DOHH2 (cell line): ENCODE results near the gene PTPRN2.

Experiments used
- H3F3A ChIP-seq: fragments of 200-600 bp; sonication (generic), shearing (Covaris generic); 2 replicates; pipeline ENCODE4 v1.6.0; 2016; ENCODE audit warnings: antibody characterized with exemption, mild to moderate bottlenecking; ENCODE audit not compliant: control insufficient read depth, insufficient read depth
- H3K27ac ChIP-seq: fragments of 200-600 bp; sonication (generic); 2 replicates; pipeline ENCODE4 v1.5.1; 2014; ENCODE audit warnings: low read depth, mild to moderate bottlenecking, low read length, moderate library complexity
- H3K27me3 ChIP-seq: fragments of 200-600 bp; sonication (generic); 2 replicates; pipeline ENCODE4 v1.6.1; 2014; ENCODE audit warnings: mild to moderate bottlenecking, low read length, mixed read lengths; ENCODE audit not compliant: control insufficient read depth
- H3K36me3 ChIP-seq: fragments of 200-600 bp; sonication (generic); 2 replicates; pipeline ENCODE4 v1.6.1; 2014; ENCODE audit warnings: mild to moderate bottlenecking, low read length, moderate library complexity, mixed read lengths; ENCODE audit not compliant: control insufficient read depth
- H3K4me1 ChIP-seq: fragments of 200-600 bp; sonication (generic); 2 replicates; pipeline ENCODE4 v1.6.1; 2014; ENCODE audit warnings: mild to moderate bottlenecking, low read length, mixed read lengths; ENCODE audit not compliant: control insufficient read depth
- H3K4me2 ChIP-seq: fragments of 200-600 bp; sonication (generic); 2 replicates; pipeline ENCODE4 v1.6.0; 2014; ENCODE audit warnings: mild to moderate bottlenecking, low read length, moderate library complexity
- H3K4me3 ChIP-seq: fragments of 200-600 bp; sonication (generic); 2 replicates; pipeline ENCODE4 v1.5.1; 2014; ENCODE audit warnings: mild to moderate bottlenecking, low read length, mixed read lengths
- H3K79me2 ChIP-seq: fragments of 200-600 bp; sonication (generic); 2 replicates; pipeline ENCODE4 v1.6.1; 2014; ENCODE audit warnings: mild to moderate bottlenecking, low read length, mixed read lengths; ENCODE audit not compliant: control insufficient read depth
- H3K9me2 ChIP-seq: fragments of 200-600 bp; sonication (generic); replicated peaks from 2 replicates; pipeline ENCODE4 v1.6.1; 2014; ENCODE audit warnings: mild to moderate bottlenecking, low read length, mixed read lengths; ENCODE audit not compliant: control insufficient read depth
- H3K9me3 ChIP-seq: fragments of 200-600 bp; sonication (generic); 2 replicates; pipeline ENCODE4 v1.6.1; 2014; ENCODE audit warnings: antibody characterized with exemption, low read length, mixed read lengths; ENCODE audit not compliant: control insufficient read depth, insufficient read depth
- H4K20me1 ChIP-seq: fragments of 200-600 bp; sonication (generic); 2 replicates; pipeline ENCODE4 v1.6.0; 2014; ENCODE audit warnings: low read depth, mild to moderate bottlenecking, antibody characterized with exemption, low read length, moderate library complexity; ENCODE audit not compliant: control insufficient read depth, insufficient read depth
- CTCF ChIP-seq: fragments of 200-600 bp; sonication (generic); IDR thresholded peaks from one replicate; pipeline ENCODE4 v1.5.1; 2014; ENCODE audit warnings: antibody characterized with exemption, mild to moderate bottlenecking, low read depth, low read length; ENCODE audit not compliant: poor library complexity, severe bottlenecking
- EZH2phosphoT487 ChIP-seq: fragments of 200-600 bp; sonication (generic); IDR thresholded peaks from 2 replicates; pipeline ENCODE4 v1.6.1; 2017; ENCODE audit warnings: borderline replicate concordance, mild to moderate bottlenecking, antibody characterized with exemption, low read length, moderate library complexity, mixed read lengths

Gene PTPRN2

GRCh38 chr7:158492367-158492764 lies 95.3 kb downstream of the PTPRN2 start:
- Histone ChIP-seq H3K9me3 (peaks cover 15% of the 10 kb centered on the region; the same call in 1 of the 2 replicates), H3K4me1 (no peaks in the 10 kb centered on the region), H3F3A (no peaks in the 10 kb centered on the region), H3K36me3 (no peaks in the 10 kb centered on the region), H3K27me3 (no peaks in the 10 kb centered on the region), H3K4me3 (no peak overlapping the region), H3K9me2 (no peaks in the 10 kb centered on the region), H4K20me1 (no peaks in the 10 kb centered on the region), H3K4me2 (no peak overlapping the region), H3K79me2 (no peaks in the 10 kb centered on the region), H3K27ac (no peak overlapping the region)
- no peak for TF ChIP-seq CTCF
- no peak for TF ChIP-seq EZH2phosphoT487

- Histone ChIP-seq H3F3A (no peaks in the 10 kb centered on the region), H3K9me2 (no peaks in the 10 kb centered on the region), H3K4me2 (no peak overlapping the region), H3K9me3 (peaks cover 15% of the 10 kb centered on the region; the same call in 1 of the 2 replicates), H3K36me3 (no peaks in the 10 kb centered on the region), H4K20me1 (no peaks in the 10 kb centered on the region), H3K4me1 (no peaks in the 10 kb centered on the region), H3K4me3 (no peak overlapping the region), H3K27ac (no peak overlapping the region), H3K79me2 (no peaks in the 10 kb centered on the region), H3K27me3 (no peaks in the 10 kb centered on the region)
- TF ChIP-seq CTCF (no peak), EZH2phosphoT487 (no peak)
These were observed 96.5 kb downstream of the PTPRN2 start for GRCh38 chr7:158491094-158491493.

GRCh38 chr7:158490171-158490782 lies 97.3 kb downstream of the PTPRN2 start:
- no peak overlapping the region for H3K27ac ChIP-seq
- no peaks in the 10 kb centered on the region for H3K79me2 ChIP-seq
- H3K4me3 ChIP-seq: no peak overlapping the region
- no peaks in the 10 kb centered on the region for H3K36me3 ChIP-seq
- H3K4me1 ChIP-seq: no peaks in the 10 kb centered on the region
- H3K9me2 ChIP-seq: no peaks in the 10 kb centered on the region
- no peaks in the 10 kb centered on the region for H4K20me1 ChIP-seq
- no peak overlapping the region for H3K4me2 ChIP-seq
- no peaks in the 10 kb centered on the region for H3K27me3 ChIP-seq
- H3K9me3 ChIP-seq: peaks cover 15% of the 10 kb centered on the region; the same call in 1 of the 2 replicates
- no peaks in the 10 kb centered on the region for H3F3A ChIP-seq
- TF ChIP-seq CTCF (no peak), EZH2phosphoT487 (no peak)
